Hepatocyte (in vitro differentiated cells): ENCODE results near the gene ARF3. TPM values are rescaled to one million over a fixed set of nuclear protein-coding genes. Genes with fewer than 3 reads are reported as not detected.

Experiments used
- DNase-seq: peaks from one replicate; pipeline ENCODE4 v3.0.0-alpha.2; 2016; ENCODE audit warnings: low spot score
- H2AFZ ChIP-seq: fragments of 200-600 bp; sonication (generic); 2 replicates; pipeline ENCODE4 v1.6.0; 2016; ENCODE audit warnings: antibody characterized with exemption, mild to moderate bottlenecking
- H3K27ac ChIP-seq: fragments of 200-600 bp; sonication (generic); 2 replicates; pipeline ENCODE4 v1.5.1; 2016; ENCODE audit warnings: mild to moderate bottlenecking
- H3K27me3 ChIP-seq: fragments of 200-600 bp; sonication (generic); 2 replicates; pipeline ENCODE4 v1.6.1; 2016
- H3K36me3 ChIP-seq: fragments of 200-600 bp; sonication (generic); replicated peaks from 2 replicates; pipeline ENCODE4 v1.5.1; 2016; ENCODE audit warnings: low read depth; ENCODE audit not compliant: insufficient read depth
- H3K4me1 ChIP-seq: fragments of 200-600 bp; sonication (generic); 2 replicates; pipeline ENCODE4 v1.5.1; 2016; ENCODE audit warnings: mild to moderate bottlenecking, moderate library complexity; ENCODE audit not compliant: insufficient read depth
- H3K4me2 ChIP-seq: fragments of 200-600 bp; sonication (generic); 2 replicates; pipeline ENCODE4 v1.6.0; 2016
- H3K4me3 ChIP-seq: fragments of 200-600 bp; sonication (generic); 2 replicates; pipeline ENCODE4 v1.5.1; 2016; ENCODE audit warnings: mild to moderate bottlenecking
- H3K79me2 ChIP-seq: fragments of 200-600 bp; sonication (generic); 2 replicates; pipeline ENCODE4 v1.6.0; 2017; ENCODE audit warnings: mild to moderate bottlenecking
- H3K9me2 ChIP-seq: fragments of 200-600 bp; sonication (generic); replicated peaks from 2 replicates; pipeline ENCODE4 v1.6.0; 2017; ENCODE audit warnings: mild to moderate bottlenecking; ENCODE audit not compliant: insufficient read depth
- H3K9me3 ChIP-seq: fragments of 200-600 bp; sonication (generic); 2 replicates; pipeline ENCODE4 v1.5.1; 2016; ENCODE audit warnings: low read depth, mild to moderate bottlenecking
- H4K20me1 ChIP-seq: fragments of 200-600 bp; sonication (generic); 2 replicates; pipeline ENCODE4 v1.6.0; 2016; ENCODE audit warnings: mild to moderate bottlenecking; ENCODE audit not compliant: insufficient read depth, poor library complexity, severe bottlenecking
- EZH2 ChIP-seq: fragments of 200-600 bp; sonication (generic); IDR thresholded peaks from 2 replicates; pipeline ENCODE4 v1.6.1; 2016; ENCODE audit warnings: antibody characterized with exemption, mild to moderate bottlenecking, borderline replicate concordance
- EZH2phosphoT487 ChIP-seq: fragments of 200-600 bp; sonication (generic); IDR thresholded peaks from one replicate; pipeline ENCODE4 v1.6.1; 2018; ENCODE audit warnings: antibody characterized with exemption, mild to moderate bottlenecking, low read depth, moderate library complexity; ENCODE audit not compliant: unreplicated experiment, severe bottlenecking
- WGBS: methylation state at CpG from one replicate; pipeline ENCODE4 v1.1.6; 2016; ENCODE audit warnings: low lambda C conversion rate; ENCODE audit errors: missing lambda C conversion rate; 5-methylcytosine and 5-hydroxymethylcytosine counted together
- polyA plus RNA-seq: library from polyadenylated mRNA; unstranded; fragments of >200 nt; fragmentation: Nextera tagmentation; extraction: Ambion mirVana; gene quantifications from 2 replicates; pipeline ENCODE4 v1.2.1, GENCODE V29; 2016
- total RNA-seq: library from RNA; depleted of rRNA; stranded (reverse); fragments of >200 nt; gene quantifications from 2 replicates; pipeline ENCODE4 v1.2.3, GENCODE V29; 2014
- TF ChIP-seq, protein P1 (sequence below): fragments of 200-600 bp; sonication (generic); IDR thresholded peaks from 2 replicates; pipeline ENCODE4 v1.5.1; 2016; ENCODE audit warnings: antibody characterized with exemption, mild to moderate bottlenecking; ENCODE audit not compliant: poor library complexity

ARF3 gene
- total and polyA plus RNA-seq, 2 experiments from 2014 or later, result 57.6 to 71.3 TPM

DNA sequence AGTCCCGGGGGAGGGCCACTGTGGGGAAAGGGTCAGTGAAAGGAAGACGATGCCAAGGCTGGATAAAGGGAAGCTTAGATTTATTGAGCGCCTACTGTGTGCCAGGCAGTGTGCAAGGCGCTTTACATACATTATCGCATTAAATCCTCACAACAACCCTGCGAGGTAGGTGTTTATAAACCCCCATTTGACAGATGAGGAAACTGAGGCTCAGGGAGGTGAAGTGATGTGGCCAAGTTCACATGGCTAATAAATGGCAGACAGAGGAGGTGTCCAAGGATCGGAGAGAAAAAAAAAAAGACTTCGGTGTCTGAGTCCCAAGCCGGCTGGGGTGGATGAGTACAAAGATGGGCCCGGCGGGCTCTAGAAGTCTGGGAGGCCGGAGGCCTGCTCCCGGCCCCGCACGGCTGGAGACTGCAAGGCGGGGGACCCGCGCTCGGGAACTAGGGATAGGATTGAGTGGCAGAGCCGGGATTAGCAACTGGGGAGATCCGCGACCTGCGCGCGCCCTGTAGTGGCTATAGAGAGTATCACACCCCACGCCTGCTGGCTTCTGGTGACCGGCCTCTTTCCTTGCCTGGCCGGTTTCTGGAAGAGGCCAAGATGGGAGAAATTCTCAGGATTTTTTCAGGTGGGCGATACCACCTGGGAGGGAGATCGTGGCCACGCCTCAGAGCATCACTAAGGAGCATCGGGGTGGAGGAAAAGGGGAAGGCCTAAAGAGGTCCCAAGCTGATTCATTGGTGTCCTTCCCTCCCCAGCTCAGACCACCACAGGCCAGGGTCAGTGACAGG is 38.0 kb upstream of the ARF3 start:
- H4K20me1 ChIP-seq, result no peaks in the 10 kb centered on the region
- DNase-seq, result peak; percentile 94
- WGBS, result 15% methylated on average over 32 of the region's 32 CpGs
- TF ChIP-seq EZH2, result no peak
- TF ChIP-seq, protein P1, sequence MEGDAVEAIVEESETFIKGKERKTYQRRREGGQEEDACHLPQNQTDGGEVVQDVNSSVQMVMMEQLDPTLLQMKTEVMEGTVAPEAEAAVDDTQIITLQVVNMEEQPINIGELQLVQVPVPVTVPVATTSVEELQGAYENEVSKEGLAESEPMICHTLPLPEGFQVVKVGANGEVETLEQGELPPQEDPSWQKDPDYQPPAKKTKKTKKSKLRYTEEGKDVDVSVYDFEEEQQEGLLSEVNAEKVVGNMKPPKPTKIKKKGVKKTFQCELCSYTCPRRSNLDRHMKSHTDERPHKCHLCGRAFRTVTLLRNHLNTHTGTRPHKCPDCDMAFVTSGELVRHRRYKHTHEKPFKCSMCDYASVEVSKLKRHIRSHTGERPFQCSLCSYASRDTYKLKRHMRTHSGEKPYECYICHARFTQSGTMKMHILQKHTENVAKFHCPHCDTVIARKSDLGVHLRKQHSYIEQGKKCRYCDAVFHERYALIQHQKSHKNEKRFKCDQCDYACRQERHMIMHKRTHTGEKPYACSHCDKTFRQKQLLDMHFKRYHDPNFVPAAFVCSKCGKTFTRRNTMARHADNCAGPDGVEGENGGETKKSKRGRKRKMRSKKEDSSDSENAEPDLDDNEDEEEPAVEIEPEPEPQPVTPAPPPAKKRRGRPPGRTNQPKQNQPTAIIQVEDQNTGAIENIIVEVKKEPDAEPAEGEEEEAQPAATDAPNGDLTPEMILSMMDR, result peak; percentile 76
- no peak for TF ChIP-seq EZH2phosphoT487
- H3K4me2 ChIP-seq, result peak overlapping the region; percentile 73
- H2AFZ ChIP-seq, result no peak overlapping the region
- H3K27ac ChIP-seq, result no peak overlapping the region
- peaks cover 19% of the 10 kb centered on the region for H3K4me1 ChIP-seq
- no peak overlapping the region for H3K4me3 ChIP-seq
- H3K9me3 ChIP-seq, result no peaks in the 10 kb centered on the region
- H3K36me3 ChIP-seq, result no peaks in the 10 kb centered on the region
- H3K27me3 ChIP-seq, result peaks cover 59% of the 10 kb centered on the region
- H3K9me2 ChIP-seq, result no peaks in the 10 kb centered on the region
- H3K79me2 ChIP-seq, result no peaks in the 10 kb centered on the region

DNA sequence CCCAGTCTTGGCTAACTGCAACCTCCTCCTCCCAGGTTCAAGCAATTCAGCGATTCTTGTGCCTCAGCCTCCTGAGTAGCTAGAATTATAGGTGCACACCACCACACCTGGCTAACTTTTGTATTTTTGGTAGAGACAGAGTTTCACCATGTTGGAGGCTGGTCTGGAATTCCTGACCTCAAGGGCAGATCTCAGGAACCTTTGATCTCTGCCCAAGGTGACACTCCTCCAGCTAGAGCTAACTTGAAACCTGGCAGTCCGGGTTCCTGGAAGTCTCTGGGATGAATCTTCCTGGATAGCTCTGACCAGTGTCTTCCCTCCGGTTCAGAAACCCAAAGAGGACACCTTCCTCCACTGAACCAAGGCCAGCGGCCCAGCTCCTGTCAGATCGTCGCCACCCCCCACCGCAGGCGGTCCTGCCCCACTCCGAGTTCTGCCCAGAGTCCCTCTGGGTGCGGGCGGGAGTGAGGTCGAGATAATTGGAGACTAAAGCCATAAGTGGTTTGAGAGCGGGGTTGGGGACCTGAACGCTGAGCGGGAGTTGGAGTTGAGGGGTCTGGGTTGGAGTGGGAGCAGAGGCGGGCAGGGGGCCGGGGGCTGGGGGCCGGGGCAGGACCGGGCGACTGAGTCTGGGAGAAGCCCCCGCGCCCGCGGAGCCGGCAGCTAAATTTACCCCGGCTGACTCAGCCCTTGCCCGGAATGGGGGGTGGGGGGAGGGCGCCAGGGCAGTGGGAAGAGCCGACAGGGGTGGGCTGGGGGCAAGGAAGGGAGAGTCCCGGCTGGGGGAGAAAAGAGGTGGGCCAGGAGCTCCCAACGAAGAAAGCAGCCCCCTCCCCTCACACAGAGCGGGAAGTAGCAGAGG is 37.2 kb upstream of the ARF3 start:
- peaks cover 55% of the 10 kb centered on the region for H3K27me3 ChIP-seq
- H3K27ac ChIP-seq, result no peak overlapping the region
- H3K9me2 ChIP-seq, result no peaks in the 10 kb centered on the region
- DNase-seq, result no peak
- H3K9me3 ChIP-seq, result no peaks in the 10 kb centered on the region
- no peak overlapping the region for H2AFZ ChIP-seq
- no peaks in the 10 kb centered on the region for H3K36me3 ChIP-seq
- H3K4me1 ChIP-seq, result peaks cover 12% of the 10 kb centered on the region
- no peaks in the 10 kb centered on the region for H3K79me2 ChIP-seq
- no peak for TF ChIP-seq EZH2
- TF ChIP-seq, protein P1, result no peak
- TF ChIP-seq EZH2phosphoT487, result no peak
- H4K20me1 ChIP-seq, result no peaks in the 10 kb centered on the region
- WGBS, result 48% methylated on average over 16 of the region's 32 CpGs
- no peak overlapping the region for H3K4me2 ChIP-seq
- no peak overlapping the region for H3K4me3 ChIP-seq

DNA sequence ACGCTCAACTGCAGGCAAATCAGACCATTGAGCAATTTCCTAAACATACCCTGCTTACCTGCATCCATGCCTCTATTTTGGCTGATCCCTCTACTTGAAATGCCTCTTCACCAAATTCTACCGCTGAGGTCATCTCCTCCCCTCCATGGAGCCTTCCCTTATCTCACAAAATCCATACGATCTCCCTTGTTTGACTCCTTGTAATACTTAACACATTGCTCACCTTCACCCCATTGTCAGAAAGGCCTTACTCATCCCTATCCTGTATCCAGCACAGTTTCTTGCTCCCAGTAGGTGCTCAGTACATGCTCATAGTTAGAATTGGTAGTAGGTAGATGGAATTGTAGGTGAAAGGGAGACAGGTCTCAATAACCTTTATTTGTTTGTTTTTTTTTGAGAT is 36.5 kb upstream of the ARF3 start:
- no peak for DNase-seq
- H3K27me3 ChIP-seq, result peaks cover 58% of the 10 kb centered on the region
- WGBS, result 55% methylated on average over 3 of the region's 3 CpGs

More for the DNA sequence above, 36.5 kb upstream of the ARF3 start:
- no peaks in the 10 kb centered on the region for H4K20me1 ChIP-seq
- no peaks in the 10 kb centered on the region for H3K36me3 ChIP-seq
- peaks cover 6% of the 10 kb centered on the region for H3K4me1 ChIP-seq
- H3K9me2 ChIP-seq, result no peaks in the 10 kb centered on the region
- TF ChIP-seq EZH2phosphoT487, result no peak
- TF ChIP-seq EZH2, result no peak
- TF ChIP-seq, protein P1, result no peak
- H2AFZ ChIP-seq, result no peak overlapping the region
- no peaks in the 10 kb centered on the region for H3K79me2 ChIP-seq
- H3K27ac ChIP-seq, result no peak overlapping the region
- no peaks in the 10 kb centered on the region for H3K9me3 ChIP-seq
- H3K4me3 ChIP-seq, result no peak overlapping the region
- no peak overlapping the region for H3K4me2 ChIP-seq
